HG02642 (cell line): ENCODE data around the gene LRRC8C.

Experiments used
- ATAC-seq: cut with Tn5 transposase; IDR thresholded peaks from one replicate; pipeline ENCODE4 v1.9.1; 2021; ENCODE audit warnings: mild to moderate bottlenecking; ENCODE audit not compliant: unreplicated experiment, poor library complexity

The LRRC8C gene

DNA sequence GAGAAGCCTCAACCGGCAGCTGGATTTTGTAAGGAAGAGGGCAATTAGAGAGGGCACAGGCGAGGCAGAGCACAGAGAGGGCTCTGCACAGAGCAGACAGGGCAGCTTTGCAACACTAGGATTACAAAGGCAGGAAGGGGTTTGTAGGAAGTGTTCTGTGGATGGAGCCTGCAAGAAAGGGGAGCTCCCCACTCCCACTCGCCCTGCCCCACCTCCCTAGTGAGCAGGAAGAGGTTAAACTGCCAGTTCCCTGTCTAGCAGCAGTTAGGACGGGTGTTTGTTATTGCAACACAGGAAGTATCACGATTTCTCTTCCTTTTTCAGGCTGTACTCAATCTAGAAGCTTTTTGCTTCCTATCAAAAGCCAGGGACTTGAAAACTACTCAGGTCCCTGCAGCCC, 124.6 kb downstream of the LRRC8C start:
- no peak for ATAC-seq

DNA sequence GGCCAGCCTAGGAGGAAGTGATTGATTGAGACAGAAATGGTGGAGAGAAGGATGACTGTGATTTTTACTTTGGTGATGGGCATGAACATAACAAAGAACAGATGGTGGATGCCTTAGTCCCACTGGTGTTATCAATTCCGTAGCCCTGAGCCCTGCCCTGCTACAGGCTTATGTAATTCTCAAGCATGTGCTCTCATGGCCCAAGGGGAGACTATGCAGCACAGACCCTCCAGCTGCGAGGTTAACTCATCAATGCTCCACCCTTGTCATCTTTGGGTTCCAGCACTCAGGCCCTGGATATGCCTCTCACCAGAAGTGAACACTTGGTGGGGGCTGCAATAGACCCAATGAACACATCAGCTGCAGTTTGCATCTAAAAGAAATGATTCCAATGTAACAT, 125.2 kb downstream of the LRRC8C start:
- no peak for ATAC-seq

DNA sequence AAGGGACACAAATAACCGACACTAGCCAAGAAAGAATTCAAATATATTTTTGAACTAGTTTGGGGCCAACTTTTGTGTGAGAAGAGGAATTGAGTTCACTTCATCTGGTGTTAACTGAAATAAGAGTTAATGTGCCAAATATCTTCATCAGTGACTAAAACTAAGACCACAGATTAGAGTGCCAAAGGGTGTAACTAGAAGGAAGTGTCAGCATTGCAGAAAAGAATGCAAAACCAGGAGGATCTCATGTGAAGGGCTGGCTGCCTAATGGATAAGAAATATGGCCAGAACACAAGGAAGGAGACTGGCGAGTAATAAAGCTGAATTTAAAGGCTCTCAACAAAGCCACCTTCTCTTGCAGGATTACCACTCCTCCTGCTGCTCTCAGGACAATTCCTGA, 126.1 kb downstream of the LRRC8C start:
- ATAC-seq, result no peak

DNA sequence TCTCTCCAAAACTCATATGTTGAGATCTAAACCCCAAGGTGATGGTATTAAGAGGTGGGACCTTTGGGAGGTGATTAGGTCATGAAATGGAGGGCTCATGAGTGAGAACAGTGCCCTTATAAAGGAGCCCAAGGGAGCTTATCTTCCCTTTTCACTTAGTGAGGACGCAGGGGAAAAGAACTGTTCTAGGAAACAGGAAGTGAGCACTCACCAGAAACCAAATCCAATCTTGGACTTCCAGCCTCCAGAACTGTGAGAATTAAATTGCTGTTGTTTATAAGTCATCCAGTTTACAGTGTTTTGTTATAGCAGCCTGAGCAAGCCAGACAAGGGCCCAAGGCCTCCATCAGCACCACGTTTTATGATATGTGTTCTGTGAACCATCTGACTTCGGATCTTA, 127.6 kb downstream of the LRRC8C start:
- ATAC-seq, result no peak

DNA sequence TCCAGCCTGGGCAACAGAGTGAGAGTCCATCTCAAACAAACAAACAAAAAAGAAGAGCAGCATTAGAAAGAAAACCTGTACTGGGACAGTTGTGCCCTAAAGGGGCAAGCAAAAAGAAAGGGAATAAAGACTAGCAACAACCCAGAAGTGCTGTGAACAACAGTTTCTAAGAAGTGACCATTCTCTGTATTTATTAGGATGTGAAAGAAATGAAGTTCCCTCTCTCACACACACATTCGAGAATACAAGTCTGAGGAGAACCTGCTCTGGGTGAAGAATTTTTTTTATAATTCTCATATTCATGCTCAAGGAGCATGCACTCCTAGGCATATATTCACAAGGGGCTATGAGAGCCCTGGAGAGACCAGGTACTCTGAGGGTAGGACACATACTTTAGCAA, 128.4 kb downstream of the LRRC8C start:
- ATAC-seq, result no peak

DNA sequence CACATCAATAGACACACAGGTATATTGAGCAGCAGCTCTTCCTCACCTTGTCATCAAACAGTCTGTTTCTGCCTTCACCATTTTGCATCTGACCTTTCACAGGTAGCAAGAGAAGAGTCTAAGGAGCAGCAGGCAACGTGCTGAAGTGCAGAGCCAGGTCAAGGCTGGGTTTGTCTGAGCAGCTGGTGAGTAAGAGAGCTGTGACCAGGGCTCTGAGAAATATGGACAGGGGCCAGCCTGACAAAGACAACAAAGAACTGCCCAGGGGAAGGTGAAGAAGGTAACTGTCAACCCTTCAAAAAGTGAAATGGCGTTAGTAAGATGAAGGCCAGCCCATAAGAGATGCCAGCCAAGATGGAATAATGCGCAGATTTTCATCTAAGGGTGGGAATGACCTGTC, 129.0 kb downstream of the LRRC8C start:
- ATAC-seq, result no peak

DNA sequence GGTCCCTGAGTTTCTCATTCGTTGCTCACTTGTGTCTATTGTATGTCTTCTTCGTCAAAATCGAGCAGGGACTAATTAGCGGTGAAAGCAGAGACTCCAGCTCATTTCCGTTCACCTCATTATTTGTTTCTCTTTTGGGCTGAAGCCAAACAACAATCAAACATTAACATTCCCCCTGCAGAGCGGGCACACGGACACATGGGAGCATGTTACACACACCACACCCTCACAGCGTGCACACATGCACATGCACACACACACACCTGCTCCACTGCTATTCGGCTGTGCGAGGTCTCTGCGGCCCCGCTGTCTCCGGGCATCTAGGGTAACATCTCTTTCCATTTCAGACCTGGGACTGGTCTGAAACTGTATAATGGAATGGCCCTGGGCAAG, 129.5 kb downstream of the LRRC8C start:
- ATAC-seq, result peak; percentile 3

DNA sequence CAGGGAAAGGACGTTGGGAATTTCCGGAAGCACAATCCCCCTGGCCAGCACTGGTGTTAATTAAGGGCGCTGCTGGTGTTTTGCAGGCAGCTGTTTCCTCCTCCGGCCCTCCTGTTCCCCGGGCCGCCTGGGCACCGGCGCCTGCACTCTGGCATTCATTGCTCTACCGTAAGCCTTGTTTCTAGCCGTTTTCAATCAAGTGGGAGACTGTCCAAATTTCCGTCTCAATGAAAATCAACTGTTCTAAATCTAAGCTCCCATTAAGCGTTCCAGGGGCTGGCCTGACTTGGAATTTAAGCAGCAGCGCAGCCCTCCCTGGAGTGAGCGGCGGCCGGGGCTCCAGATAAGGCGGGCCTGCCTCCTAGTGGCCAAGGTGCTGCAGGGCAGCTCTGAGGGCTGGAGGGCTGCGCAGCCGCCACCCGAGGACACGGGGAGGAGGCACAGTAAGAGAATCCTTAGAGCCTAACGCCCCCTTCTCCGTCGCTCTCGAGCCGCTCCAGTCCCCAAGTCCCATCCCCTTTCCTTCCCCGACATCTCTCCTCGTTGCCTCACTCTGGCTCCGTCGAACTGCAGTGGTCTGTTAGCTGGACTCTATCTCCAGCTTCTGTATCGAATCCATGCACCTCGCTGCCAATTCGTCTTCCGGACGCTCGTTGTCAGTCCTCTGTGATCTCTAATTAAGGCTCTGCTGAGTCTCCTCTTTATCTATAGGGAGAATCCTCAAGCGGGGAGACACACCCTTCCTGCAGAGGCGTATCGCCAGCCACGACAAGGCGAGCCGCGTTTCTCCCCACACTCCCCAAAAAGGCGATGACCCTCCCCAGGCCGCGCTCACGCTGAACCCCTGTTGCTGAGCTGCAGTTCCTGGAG, 130.1 kb downstream of the LRRC8C start:
- peak; percentile 99 for ATAC-seq

DNA sequence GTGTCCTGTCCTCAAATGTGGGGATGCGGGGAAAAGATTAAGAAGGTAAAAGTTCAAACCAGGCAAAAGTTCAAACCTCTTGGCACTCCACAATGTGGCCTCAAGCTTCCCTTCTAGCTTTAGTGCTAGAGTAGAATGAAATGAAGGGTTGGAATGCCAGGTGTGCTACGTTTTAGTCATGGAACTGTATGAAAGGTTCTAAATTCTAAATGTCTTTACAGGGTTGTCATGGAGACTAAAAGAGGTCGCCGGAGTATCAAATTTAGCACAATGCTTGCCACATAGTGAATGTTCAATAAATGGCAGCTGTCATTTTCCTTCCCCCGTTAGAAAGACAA, 130.7 kb downstream of the LRRC8C start:
- ATAC-seq, result no peak

DNA sequence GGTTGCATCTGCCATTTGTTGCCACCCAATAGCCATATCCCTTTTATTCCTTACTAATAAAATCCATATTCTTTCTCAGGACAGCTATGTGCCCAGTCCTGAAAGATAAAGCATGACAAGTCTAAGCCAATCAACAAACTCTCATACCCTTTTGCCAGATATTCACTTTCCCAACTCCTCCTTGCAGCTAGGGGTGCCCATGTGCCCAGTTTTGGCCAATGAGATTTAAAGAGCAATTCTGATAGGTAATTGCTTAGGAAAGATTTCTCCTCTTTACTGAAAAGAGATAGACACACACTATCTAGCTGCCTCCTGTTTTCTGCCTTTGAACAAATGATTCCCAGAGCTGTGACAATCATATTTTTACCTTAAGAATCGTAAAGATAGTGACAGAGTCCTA, 132.9 kb downstream of the LRRC8C start:
- ATAC-seq, result no peak

DNA sequence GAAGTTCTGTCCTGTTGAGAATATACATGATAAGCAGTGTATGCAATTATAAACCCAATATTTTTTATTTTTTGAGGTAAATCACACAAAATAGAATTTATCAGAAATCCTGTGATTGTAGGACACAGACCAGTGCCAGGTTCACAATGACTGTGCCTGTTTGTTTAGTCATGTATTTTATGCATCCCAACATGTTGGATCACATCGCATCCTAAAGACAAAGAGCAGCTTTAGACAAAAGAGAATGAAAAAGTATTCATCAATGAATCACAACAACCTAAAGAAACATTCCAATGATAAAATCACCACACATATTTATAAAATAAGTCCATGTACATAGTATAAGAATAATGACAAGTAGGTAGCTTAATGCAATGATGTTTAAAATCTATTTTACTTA, 134.7 kb downstream of the LRRC8C start:
- no peak for ATAC-seq
